ENCODE data around the gene FOXL2NB.
"Not testable (repeated sequence)": the region's sequence is repeated elsewhere in the genome, so short reads cannot be mapped to it uniquely, and the experiment has no call there.

Gene FOXL2NB

GRCh38 chr3:138946663-138947494, at the start of gene FOXL2NB, which contains the start of gene FOXL2:
Gene FOXL2NB, plus strand, starts transcription at chr3:138947217. Its CDS starts 148 bp downstream, at chr3:138947365.
Gene FOXL2, minus strand, starts transcription at chr3:138947137. Its CDS starts 415 bp downstream, at chr3:138946722.
- no peak for DNase-seq

GRCh38 chr3:138898301-138898700, 48.7 kb upstream of the FOXL2NB start:
- no peak for DNase-seq

- no peak for DNase-seq
Measured at GRCh38 chr3:138898708-138899107, 48.3 kb upstream of the FOXL2NB start.

DNA sequence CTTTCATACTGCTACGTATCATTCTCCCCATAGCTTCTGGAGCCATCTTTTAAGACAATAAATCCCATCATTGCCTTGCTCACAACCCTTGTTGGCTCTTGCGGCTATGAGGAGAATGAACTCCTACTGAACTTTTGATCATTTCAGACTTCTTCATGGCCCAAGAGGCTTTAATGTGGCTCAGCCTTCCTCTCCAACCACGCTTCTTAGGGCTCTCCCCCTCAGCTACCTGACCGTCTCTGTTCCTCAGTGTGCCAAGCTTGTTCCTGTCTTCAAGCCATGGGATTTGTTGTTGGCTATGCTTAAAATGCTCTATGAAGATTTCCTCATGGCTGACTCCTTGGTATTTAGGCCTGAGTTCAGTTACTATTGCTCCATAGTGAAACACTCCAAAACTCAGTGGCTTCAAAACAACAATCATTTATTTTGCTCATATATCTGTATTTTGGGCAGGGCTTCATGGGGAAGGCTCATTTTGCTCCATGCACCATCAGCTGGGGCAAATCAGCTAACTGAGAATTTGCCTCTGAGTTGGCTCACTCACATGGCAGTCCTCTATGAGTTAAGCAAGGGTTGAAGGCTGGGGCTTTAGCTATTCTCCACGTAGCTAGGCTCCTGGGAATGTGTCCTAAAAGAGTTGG, 47.5 kb upstream of the FOXL2NB start:
- DNase-seq = no peak

DNA sequence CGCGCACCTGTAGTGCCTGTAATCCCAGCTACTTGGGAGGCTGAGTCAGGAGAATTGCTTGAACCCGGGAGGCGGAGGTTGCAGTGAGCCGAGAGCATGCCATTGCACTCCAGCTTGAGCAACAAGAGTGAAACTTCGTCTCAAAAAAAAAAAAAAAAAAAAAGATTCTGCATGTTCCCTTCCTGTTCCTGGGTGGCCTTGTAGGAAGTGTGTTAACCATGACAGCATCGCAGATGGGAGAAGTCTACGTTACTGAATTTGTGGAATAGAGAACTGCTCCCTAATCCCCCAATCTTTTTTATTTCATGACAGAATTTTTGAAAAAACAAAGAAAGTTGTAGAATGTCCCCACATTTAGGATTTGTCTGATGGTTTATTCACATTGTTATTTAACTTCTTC, 45.5 kb upstream of the FOXL2NB start:
- no peak for DNase-seq

DNA sequence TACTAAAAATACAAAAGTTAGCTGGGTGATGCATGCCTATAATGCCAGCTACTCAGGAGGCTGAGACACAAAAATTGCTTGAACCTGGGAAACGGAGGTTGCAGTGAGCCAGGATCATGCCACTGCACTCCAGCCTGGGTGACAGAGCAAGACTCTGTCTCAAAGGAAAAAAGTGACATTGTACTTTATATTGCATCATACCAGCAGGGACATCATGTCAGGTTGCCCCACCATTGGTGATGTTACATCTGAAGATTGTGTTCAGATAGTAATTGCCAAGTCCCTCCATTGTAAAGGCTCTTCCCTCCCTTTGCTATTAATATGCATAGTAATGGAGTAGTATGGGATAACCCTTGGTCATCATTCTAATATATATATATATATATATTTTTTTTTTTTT, 44.8 kb upstream of the FOXL2NB start:
- DNase-seq = no peak

- DNase-seq = no peak
Measured at GRCh38 chr3:138907539-138907938, 39.5 kb upstream of the FOXL2NB start.

- DNase-seq = no peak
Measured at GRCh38 chr3:138908846-138909245, 38.2 kb upstream of the FOXL2NB start.

DNA sequence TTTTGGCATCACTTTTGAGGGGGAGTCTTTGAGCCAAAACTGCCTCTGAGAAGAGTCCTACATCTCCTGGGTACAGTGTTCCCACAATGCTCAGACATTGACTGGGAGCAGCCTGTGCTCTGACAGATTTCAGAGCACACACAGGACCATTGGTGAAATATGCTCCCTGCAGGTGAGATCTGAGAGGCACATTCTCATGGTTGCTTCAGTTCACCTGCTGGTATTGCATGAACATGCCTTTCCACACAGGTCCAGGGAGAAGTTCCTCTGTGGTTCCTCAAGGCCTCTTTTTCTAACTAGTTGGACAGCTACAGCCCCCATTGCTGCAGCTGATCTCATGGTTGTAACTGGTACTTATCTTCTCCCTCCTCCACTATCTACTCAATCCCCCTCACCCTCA, 37.1 kb upstream of the FOXL2NB start:
- no peak for DNase-seq

GRCh38 chr3:138911621-138912020, 35.4 kb upstream of the FOXL2NB start:
- DNase-seq = no peak

DNA sequence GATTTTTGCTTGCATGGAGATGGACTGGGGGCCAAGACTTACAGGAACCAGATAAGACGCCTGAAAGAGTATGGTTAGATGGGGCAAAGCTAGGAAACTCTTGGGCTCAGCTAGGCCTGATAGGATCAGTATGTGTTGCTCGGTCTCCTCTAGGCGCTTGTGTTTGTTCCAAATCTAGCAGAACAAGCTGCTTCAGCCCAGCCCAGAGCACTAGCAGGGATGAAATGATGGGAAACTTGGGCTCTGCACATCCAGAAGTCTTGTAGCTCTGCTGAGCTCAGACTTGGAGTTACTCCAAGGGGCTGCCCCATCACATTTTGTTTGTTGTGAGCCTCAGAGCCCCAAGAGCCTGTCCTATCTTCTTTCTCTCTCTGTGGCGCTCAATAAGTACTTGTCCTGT, 34.8 kb upstream of the FOXL2NB start:
- DNase-seq = no peak

DNA sequence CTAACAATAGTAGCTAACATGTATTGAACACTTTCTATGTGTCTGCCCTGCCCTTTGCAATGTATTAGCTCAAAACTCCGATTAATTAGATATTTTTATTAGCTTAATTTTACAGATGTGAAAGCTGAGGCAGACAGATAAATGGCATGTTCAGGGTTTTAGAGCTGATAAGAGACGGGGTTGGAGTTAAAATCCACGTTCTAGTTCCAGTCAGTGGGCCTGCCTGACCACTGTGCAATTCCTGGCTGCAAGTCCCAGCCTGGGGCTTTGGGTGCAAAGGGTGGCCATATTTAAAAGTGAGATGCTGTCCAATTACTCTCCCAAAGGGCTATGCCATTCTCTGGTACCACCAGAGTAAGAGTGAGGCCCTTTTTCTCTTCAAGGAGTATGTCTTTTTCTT, 33.3 kb upstream of the FOXL2NB start:
- DNase-seq = no peak

GRCh38 chr3:138914870-138915502, 32.0 kb upstream of the FOXL2NB start:
- no peak for DNase-seq

DNA sequence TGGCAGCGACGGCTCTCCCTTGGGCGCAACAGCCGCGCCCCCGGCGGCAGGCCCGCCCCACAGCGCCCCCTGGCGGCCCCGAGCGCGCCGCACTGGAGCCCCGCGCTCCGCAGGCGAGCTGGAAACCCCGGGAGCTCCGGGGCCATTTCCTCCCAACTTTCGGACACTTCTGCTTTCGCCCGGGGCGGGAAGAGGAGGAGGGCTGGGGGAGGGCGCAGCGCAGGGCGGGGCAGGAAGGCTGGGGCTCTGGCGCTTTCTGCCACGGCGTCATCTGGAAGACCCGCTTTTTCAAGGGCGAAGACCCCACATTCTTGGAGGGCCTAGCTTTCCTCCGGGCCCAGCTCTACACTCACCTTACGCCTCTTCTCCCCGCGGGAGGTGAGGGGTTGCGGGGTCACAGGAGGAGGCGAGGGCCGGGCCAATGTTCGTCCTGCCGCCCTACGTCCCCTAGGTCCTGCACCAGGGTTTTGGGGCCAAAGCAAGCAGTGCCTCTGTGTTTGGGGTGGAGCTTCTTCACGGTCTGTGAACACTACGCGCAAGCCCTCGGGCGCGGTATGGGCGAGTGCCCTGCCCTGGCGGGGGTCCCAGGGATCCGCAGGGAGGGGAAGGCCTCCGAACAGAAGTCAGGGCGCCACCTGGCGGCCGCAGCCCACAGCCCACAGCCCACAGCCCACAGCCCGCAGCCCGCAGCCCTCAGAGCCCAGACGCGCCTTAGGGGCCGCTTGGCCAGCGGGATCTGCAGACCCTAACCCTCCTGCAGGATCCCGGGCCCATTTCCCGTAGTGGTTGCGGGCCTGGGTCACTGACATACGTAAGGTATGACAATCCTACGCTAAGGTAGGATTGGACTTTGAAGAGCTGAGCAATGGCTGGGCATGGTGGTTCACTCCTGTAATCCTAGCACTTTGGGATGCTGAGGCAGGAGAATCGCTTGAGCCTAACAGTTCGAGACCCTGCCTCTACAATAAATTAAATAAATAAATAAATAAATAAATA, 31.2 kb upstream of the FOXL2NB start:
- peak; percentile 78 for DNase-seq

GRCh38 chr3:138916824-138917223, 30.2 kb upstream of the FOXL2NB start:
- DNase-seq = no peak

GRCh38 chr3:138919325-138919724, 27.7 kb upstream of the FOXL2NB start:
- DNase-seq = no peak

GRCh38 chr3:138921316-138922292, 25.4 kb upstream of the FOXL2NB start:
- no peak for DNase-seq

DNA sequence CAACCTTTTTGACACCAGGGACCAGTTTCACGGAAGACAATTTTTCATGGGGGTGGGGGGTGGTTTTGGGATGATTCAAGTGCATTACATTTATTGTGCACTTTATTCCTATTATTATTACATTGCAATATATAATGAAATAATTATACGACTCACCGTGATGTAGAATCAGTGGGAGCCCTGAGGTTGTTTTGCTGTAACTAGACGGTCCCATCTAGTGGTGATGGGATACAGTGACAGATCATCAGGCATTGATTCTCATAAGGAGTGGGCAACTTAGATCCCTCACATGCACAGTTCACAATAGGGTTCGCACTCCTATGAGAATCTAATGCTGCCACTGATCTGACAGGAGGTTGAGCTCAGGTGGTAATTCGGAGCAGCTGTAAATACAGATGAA, 24.6 kb upstream of the FOXL2NB start:
- not testable (repeated sequence) for DNase-seq

DNA sequence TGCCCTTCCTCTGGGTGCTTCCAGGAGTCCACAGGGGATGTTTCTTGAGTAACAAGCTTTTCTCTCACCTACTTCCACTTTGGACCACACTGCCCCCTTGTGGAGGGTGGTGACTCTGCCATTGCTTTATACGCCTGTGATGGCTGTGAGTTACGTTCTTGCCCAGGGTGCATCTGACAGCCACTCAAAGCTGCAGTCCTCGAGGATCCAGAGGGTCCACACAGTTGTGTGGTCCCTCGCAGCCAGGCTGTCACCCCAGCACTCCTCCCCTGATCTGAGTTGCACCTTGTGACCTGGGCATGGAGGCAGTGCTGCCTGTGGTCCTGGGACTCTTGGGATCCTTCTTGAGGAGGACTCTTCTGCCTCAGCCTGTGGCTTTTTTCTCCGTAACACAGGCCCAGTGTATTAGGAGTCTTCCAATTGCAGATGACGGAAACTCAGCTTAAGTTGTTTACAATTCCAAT, 23.5 kb upstream of the FOXL2NB start:
- DNase-seq = peak; percentile 72

- DNase-seq = no peak
Measured at GRCh38 chr3:138928727-138929372, 18.2 kb upstream of the FOXL2NB start.

Data from KG1 (cell line).